HG03175 (cell line): Measurements from ENCODE around the gene LEMD2.
"Not testable (repeated sequence)": the region's sequence is repeated elsewhere in the genome, so short reads cannot be mapped to it uniquely, and the experiment has no call there.

Experiments used
- ATAC-seq: cut with Tn5 transposase; IDR thresholded peaks from one replicate; pipeline ENCODE4 v1.9.1; 2021; ENCODE audit warnings: mild to moderate bottlenecking, moderate library complexity; ENCODE audit not compliant: unreplicated experiment

LEMD2 gene

GRCh38 chr6:33788694-33789549, at the start of gene LEMD2:
LEMD2 (minus strand) TSS chr6:33789130; CDS start chr6:33789116, 14 bp downstream.
- peak; percentile 79 for ATAC-seq

- ATAC-seq: no peak
Measured at GRCh38 chr6:33837971-33838665, 49.2 kb upstream of the LEMD2 start.

GRCh38 chr6:33836806-33837469, 48.0 kb upstream of the LEMD2 start:
- no peak for ATAC-seq

- ATAC-seq: no peak
Measured at GRCh38 chr6:33834401-33835392, 45.8 kb upstream of the LEMD2 start.

GRCh38 chr6:33833599-33833998, 44.7 kb upstream of the LEMD2 start:
- ATAC-seq: no peak

GRCh38 chr6:33832831-33833230, 43.9 kb upstream of the LEMD2 start:
- not testable (repeated sequence) for ATAC-seq

- not testable (repeated sequence) for ATAC-seq
Measured at GRCh38 chr6:33831725-33832124, 42.8 kb upstream of the LEMD2 start.

GRCh38 chr6:33830635-33831240, 41.8 kb upstream of the LEMD2 start:
- ATAC-seq: no peak

- no peak for ATAC-seq
Measured at GRCh38 chr6:33828764-33829731, 40.1 kb upstream of the LEMD2 start.

GRCh38 chr6:33828452-33828763, 39.5 kb upstream of the LEMD2 start:
- ATAC-seq: no peak

- ATAC-seq: no peak
Measured at GRCh38 chr6:33827546-33828451, 38.9 kb upstream of the LEMD2 start.

GRCh38 chr6:33826537-33826936, 37.6 kb upstream of the LEMD2 start:
- ATAC-seq: no peak

- ATAC-seq: no peak
Measured at GRCh38 chr6:33824461-33825154, 35.7 kb upstream of the LEMD2 start.

GRCh38 chr6:33823806-33824205, 34.9 kb upstream of the LEMD2 start:
- no peak for ATAC-seq

- no peak for ATAC-seq
Measured at GRCh38 chr6:33822575-33823395, 33.9 kb upstream of the LEMD2 start.

- ATAC-seq: no peak
Measured at GRCh38 chr6:33820784-33821520, 32.0 kb upstream of the LEMD2 start.
